Measurements from ENCODE around the gene CAMK1. TPM values are rescaled to one million over a fixed set of nuclear protein-coding genes. Genes with fewer than 3 reads are reported as not detected.

Gene CAMK1
- total RNA-seq, 1 experiment from 2014 or later = 19.7 TPM

GRCh38 chr3:9794400-9794799 is 24.7 kb upstream of the CAMK1 start:
- BruUV-seq (replicated peaks) = no TSS peak
- no peaks in the 10 kb centered on the region for H4K20me1 ChIP-seq (ENCODE audit: insufficient read depth)
- H3K4me3 ChIP-seq (replicated peaks in 1 of 2; ENCODE audit: low read depth in 1 of 2, low read length in 2 of 2) = peak overlapping the region in 1 of 2 experiments; percentile 87; a peak in 2 of 4 replicates
- no peak overlapping the region for H3K27ac ChIP-seq (ENCODE audit: low read depth, low read length)
- ChIA-PET POLR2A (no interaction called here), CTCF (no interaction called here), RAD21 (ENCODE audit: low non-redundant PET in 1 of 2, low total read pairs in 2 of 2, uncharacterized antibody in 2 of 2, unreplicated experiment in 2 of 2) (no interaction called here)
- no peak overlapping the region for H3K9ac ChIP-seq (ENCODE audit: low read length)
- no peaks in the 10 kb centered on the region for H3K9me3 ChIP-seq (ENCODE audit: control insufficient read depth in 1 of 2, insufficient read depth in 1 of 2, low read depth in 1 of 2, low read length in 2 of 2)
- H3K79me2 ChIP-seq (ENCODE audit: insufficient read depth, low read length) = peaks cover 64% of the 10 kb centered on the region
- H3K9me2 ChIP-seq (ENCODE audit: insufficient read depth) = no peaks in the 10 kb centered on the region
- H3K36me3 ChIP-seq (ENCODE audit: control insufficient read depth in 1 of 2, insufficient read depth in 2 of 2, low read length in 2 of 2) = peaks cover 24 to 36% of the 10 kb centered on the region in 2 experiments; a peak in 3 of 4 replicates
- peak overlapping the region; percentile 93 for H3K4me2 ChIP-seq (ENCODE audit: low read length)
- no peak for DNase-seq (ENCODE audit: low read depth, low spot score)
- intact Hi-C loops (cut with micrococcal nuclease) = no loop called here
- peaks cover 0 to 18% of the 10 kb centered on the region in 2 experiments; a peak in 3 of 4 replicates for H3K4me1 ChIP-seq (ENCODE audit: control insufficient read depth in 1 of 2, insufficient read depth in 2 of 2, low read length in 2 of 2)
- TF ChIP-seq ZFX (IDR thresholded peaks at IDR 0.05) (no peak), POLR2A (IDR thresholded peaks at IDR 0.05; ENCODE audit: borderline replicate concordance, extremely low read depth, insufficient read depth, insufficient read length) (no peak), SRF (IDR thresholded peaks at IDR 0.05; ENCODE audit: low read depth) (no peak), CBX3 (IDR thresholded peaks at IDR 0.05; ENCODE audit: low read depth) (no peak), EZH2phosphoT487 (IDR thresholded peaks at IDR 0.05; ENCODE audit: borderline replicate concordance) (no peak), RAD21 (IDR thresholded peaks at IDR 0.05; ENCODE audit: low read depth) (no peak)
- ATAC-seq = no peak
- H3K27me3 ChIP-seq (ENCODE audit: insufficient read depth, low read length) = no peaks in the 10 kb centered on the region
- no peak overlapping the region for H2AFZ ChIP-seq (ENCODE audit: low read depth, low read length, poor library complexity, severe bottlenecking)

DNA sequence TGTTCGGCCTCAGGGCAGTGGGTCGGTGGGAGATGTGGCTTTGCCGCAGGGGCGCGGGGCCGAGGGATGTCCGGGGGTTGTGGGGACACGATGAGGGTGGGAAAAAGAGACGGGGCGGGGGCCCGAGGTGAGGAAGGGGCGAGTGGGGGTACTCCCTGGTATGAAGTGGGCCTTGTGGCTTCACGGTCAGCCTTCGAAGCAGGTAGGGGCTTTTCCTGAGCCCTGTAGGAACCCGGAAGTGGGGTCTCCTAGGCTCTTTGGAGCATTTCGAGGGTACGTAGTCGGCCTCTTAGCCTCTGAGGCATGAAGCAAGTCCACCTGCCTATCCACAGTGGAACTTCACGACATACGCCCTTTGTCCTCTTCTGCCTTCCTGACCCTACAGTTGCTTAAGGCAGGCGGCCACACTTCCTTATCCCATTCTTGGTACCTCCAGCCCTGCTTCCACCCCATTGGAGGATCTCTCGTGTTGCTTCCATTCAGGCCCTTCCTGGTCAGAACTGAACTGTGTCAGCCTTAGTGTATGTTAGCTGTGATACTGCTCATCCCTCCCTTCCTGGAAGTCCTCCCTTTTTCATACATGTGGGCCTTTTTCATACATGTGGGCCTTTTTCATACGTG is 23.5 kb upstream of the CAMK1 start:
- peak overlapping the region; percentile 93 for H3K4me2 ChIP-seq (ENCODE audit: low read length)
- TSS peak; percentile 58 for BruUV-seq (replicated peaks)
- ChIA-PET CTCF (interaction anchor here (0.5 to 1.3 kb wide), 7 partner anchors 11 to 529 kb away, joined by 3 to 5 read pairs (median 4); no protein-coding TSS in a partner anchor), RAD21 (ENCODE audit: low non-redundant PET in 1 of 2, low total read pairs in 2 of 2, uncharacterized antibody in 2 of 2, unreplicated experiment in 2 of 2) (no interaction called here), POLR2A (interaction anchor here (0.8 to 1.2 kb wide), 4 partner anchors 17 to 140 kb away, joined by 3 to 5 read pairs (median 4); partner anchors contain the start of gene CRELD1)
- ATAC-seq = peak; percentile 27
- no peak overlapping the region for H2AFZ ChIP-seq (ENCODE audit: low read depth, low read length, poor library complexity, severe bottlenecking)
- H3K4me3 ChIP-seq (replicated peaks in 1 of 2; ENCODE audit: low read depth in 1 of 2, low read length in 2 of 2) = peak overlapping the region; percentile 81 to 87
- peaks cover 61% of the 10 kb centered on the region for H3K79me2 ChIP-seq (ENCODE audit: insufficient read depth, low read length)
- no peaks in the 10 kb centered on the region for H3K9me3 ChIP-seq (ENCODE audit: control insufficient read depth in 1 of 2, insufficient read depth in 1 of 2, low read depth in 1 of 2, low read length in 2 of 2)
- no peak for DNase-seq (ENCODE audit: low read depth, low spot score)
- H3K27me3 ChIP-seq (ENCODE audit: insufficient read depth, low read length) = no peaks in the 10 kb centered on the region
- H3K27ac ChIP-seq (ENCODE audit: low read depth, low read length) = peak overlapping the region; percentile 82
- H4K20me1 ChIP-seq (ENCODE audit: insufficient read depth) = no peaks in the 10 kb centered on the region
- H3K9ac ChIP-seq (ENCODE audit: low read length) = peak overlapping the region; percentile 97
- H3K4me1 ChIP-seq (ENCODE audit: control insufficient read depth in 1 of 2, insufficient read depth in 2 of 2, low read length in 2 of 2) = peaks cover 0 to 18% of the 10 kb centered on the region in 2 experiments; a peak in 3 of 4 replicates
- intact Hi-C loops (cut with micrococcal nuclease) = loop anchor here (2.0 kb wide), 1 partner anchor 62 kb away; the partner anchor contains the start of gene BRPF1
- peaks cover 20 to 29% of the 10 kb centered on the region in 2 experiments; a peak in 3 of 4 replicates for H3K36me3 ChIP-seq (ENCODE audit: control insufficient read depth in 1 of 2, insufficient read depth in 2 of 2, low read length in 2 of 2)
- H3K9me2 ChIP-seq (ENCODE audit: insufficient read depth) = no peaks in the 10 kb centered on the region
- TF ChIP-seq ZFX (IDR thresholded peaks at IDR 0.05) = peak; percentile 68
- TF ChIP-seq, protein P1, sequence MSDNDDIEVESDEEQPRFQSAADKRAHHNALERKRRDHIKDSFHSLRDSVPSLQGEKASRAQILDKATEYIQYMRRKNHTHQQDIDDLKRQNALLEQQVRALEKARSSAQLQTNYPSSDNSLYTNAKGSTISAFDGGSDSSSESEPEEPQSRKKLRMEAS (IDR thresholded peaks at IDR 0.05) = no peak
- TF ChIP-seq, protein P2, sequence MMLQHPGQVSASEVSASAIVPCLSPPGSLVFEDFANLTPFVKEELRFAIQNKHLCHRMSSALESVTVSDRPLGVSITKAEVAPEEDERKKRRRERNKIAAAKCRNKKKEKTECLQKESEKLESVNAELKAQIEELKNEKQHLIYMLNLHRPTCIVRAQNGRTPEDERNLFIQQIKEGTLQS (IDR thresholded peaks at IDR 0.05) = no peak
- TF ChIP-seq SP1 (IDR thresholded peaks at IDR 0.05; ENCODE audit: low read depth) = no peak
